ENCODE measurements around the gene MTMR10. TPM values are rescaled to one million over a fixed set of nuclear protein-coding genes. Genes with fewer than 3 reads are reported as not detected.

The MTMR10 gene
- total and polyA plus RNA-seq, 2 donors = 17.2 to 19.8 TPM

GRCh38 chr15:31017311-31017710 is 25.9 kb upstream of the MTMR10 start:
- Histone ChIP-seq H3K4me3 (ENCODE audit: low read length in 2 of 2) (no peak overlapping the region), H3K4me1 (ENCODE audit: control insufficient read depth in 2 of 2, insufficient read depth in 2 of 2, low read length in 2 of 2) (peaks cover 0 to 10% of the 10 kb centered on the region in 2 donors), H3K27ac (ENCODE audit: low read depth in 1 of 2, low read length in 1 of 2) (no peak overlapping the region), H3K9me3 (ENCODE audit: control insufficient read depth in 2 of 2, insufficient read depth in 1 of 2, low read length in 1 of 2) (peaks cover 0 to 3% of the 10 kb centered on the region in 2 donors), H3K27me3 (ENCODE audit: control insufficient read depth in 2 of 2, insufficient read depth in 1 of 2, low read length in 1 of 2) (no peaks in the 10 kb centered on the region), H3K36me3 (ENCODE audit: control insufficient read depth in 2 of 2, insufficient read depth in 2 of 2, low read length in 1 of 2) (no peaks in the 10 kb centered on the region)
- 96% methylated on average over 1 of the region's 1 CpG for WGBS
- DNase-seq (ENCODE audit: low read depth in 6 of 9, low spot score in 9 of 9) = no peak

- H3K27me3 ChIP-seq (ENCODE audit: control insufficient read depth in 2 of 2, insufficient read depth in 1 of 2, low read length in 1 of 2) = no peaks in the 10 kb centered on the region
- peaks cover 0 to 10% of the 10 kb centered on the region in 2 donors for H3K4me1 ChIP-seq (ENCODE audit: control insufficient read depth in 2 of 2, insufficient read depth in 2 of 2, low read length in 2 of 2)
- H3K9me3 ChIP-seq (ENCODE audit: control insufficient read depth in 2 of 2, insufficient read depth in 1 of 2, low read length in 1 of 2) = peaks cover 0 to 7% of the 10 kb centered on the region in 2 donors
- H3K27ac ChIP-seq (ENCODE audit: low read depth in 1 of 2, low read length in 1 of 2) = no peak overlapping the region
- 98% methylated on average over 3 of the region's 3 CpGs for WGBS
- H3K36me3 ChIP-seq (ENCODE audit: control insufficient read depth in 2 of 2, insufficient read depth in 2 of 2, low read length in 1 of 2) = no peaks in the 10 kb centered on the region
- no peak overlapping the region for H3K4me3 ChIP-seq (ENCODE audit: low read length in 2 of 2)
- no peak for DNase-seq (ENCODE audit: low read depth in 6 of 9, low spot score in 9 of 9)
Measured at GRCh38 chr15:31016446-31016915, 25.1 kb upstream of the MTMR10 start.

- H3K36me3 ChIP-seq (ENCODE audit: control insufficient read depth in 2 of 2, insufficient read depth in 2 of 2, low read length in 1 of 2) = no peaks in the 10 kb centered on the region
- 49% methylated on average over 2 of the region's 2 CpGs for WGBS
- H3K9me3 ChIP-seq (ENCODE audit: control insufficient read depth in 2 of 2, insufficient read depth in 1 of 2, low read length in 1 of 2) = peaks cover 0 to 7% of the 10 kb centered on the region in 2 donors
- H3K4me1 ChIP-seq (ENCODE audit: control insufficient read depth in 2 of 2, insufficient read depth in 2 of 2, low read length in 2 of 2) = peaks cover 0 to 10% of the 10 kb centered on the region in 2 donors
- no peak overlapping the region for H3K4me3 ChIP-seq (ENCODE audit: low read length in 2 of 2)
- no peaks in the 10 kb centered on the region for H3K27me3 ChIP-seq (ENCODE audit: control insufficient read depth in 2 of 2, insufficient read depth in 1 of 2, low read length in 1 of 2)
- no peak for DNase-seq (ENCODE audit: low read depth in 6 of 9, low spot score in 9 of 9)
- peak overlapping the region in 1 of 2 donors; percentile 76 for H3K27ac ChIP-seq (ENCODE audit: low read depth in 1 of 2, low read length in 1 of 2)
Measured at GRCh38 chr15:31014608-31014925, 23.1 kb upstream of the MTMR10 start.

GRCh38 chr15:31013863-31014607 is 22.6 kb upstream of the MTMR10 start:
- peak in 6 of 9 donors; percentile 40 to 79 (median 54) for DNase-seq (ENCODE audit: low read depth in 6 of 9, low spot score in 9 of 9)
- H3K4me3 ChIP-seq (ENCODE audit: low read length in 2 of 2) = no peak overlapping the region
- no peaks in the 10 kb centered on the region for H3K27me3 ChIP-seq (ENCODE audit: control insufficient read depth in 2 of 2, insufficient read depth in 1 of 2, low read length in 1 of 2)
- WGBS = 80% methylated on average over 2 of the region's 2 CpGs
- H3K4me1 ChIP-seq (ENCODE audit: control insufficient read depth in 2 of 2, insufficient read depth in 2 of 2, low read length in 2 of 2) = peaks cover 0 to 10% of the 10 kb centered on the region in 2 donors
- H3K27ac ChIP-seq (ENCODE audit: low read depth in 1 of 2, low read length in 1 of 2) = peak overlapping the region; percentile 32 to 76
- no peaks in the 10 kb centered on the region for H3K36me3 ChIP-seq (ENCODE audit: control insufficient read depth in 2 of 2, insufficient read depth in 2 of 2, low read length in 1 of 2)
- H3K9me3 ChIP-seq (ENCODE audit: control insufficient read depth in 2 of 2, insufficient read depth in 1 of 2, low read length in 1 of 2) = peaks cover 0 to 7% of the 10 kb centered on the region in 2 donors

- Histone ChIP-seq H3K27ac (ENCODE audit: low read depth in 1 of 2, low read length in 1 of 2) (no peak overlapping the region), H3K9me3 (ENCODE audit: control insufficient read depth in 2 of 2, insufficient read depth in 1 of 2, low read length in 1 of 2) (peaks cover 0 to 7% of the 10 kb centered on the region in 2 donors), H3K4me3 (ENCODE audit: low read length in 2 of 2) (no peak overlapping the region), H3K36me3 (ENCODE audit: control insufficient read depth in 2 of 2, insufficient read depth in 2 of 2, low read length in 1 of 2) (no peaks in the 10 kb centered on the region), H3K27me3 (ENCODE audit: control insufficient read depth in 2 of 2, insufficient read depth in 1 of 2, low read length in 1 of 2) (no peaks in the 10 kb centered on the region), H3K4me1 (ENCODE audit: control insufficient read depth in 2 of 2, insufficient read depth in 2 of 2, low read length in 2 of 2) (peaks cover 0 to 10% of the 10 kb centered on the region in 2 donors)
- 98% methylated on average over 2 of the region's 2 CpGs for WGBS
- no peak for DNase-seq (ENCODE audit: low read depth in 6 of 9, low spot score in 9 of 9)
Measured at GRCh38 chr15:31012455-31012854, 21.0 kb upstream of the MTMR10 start.

- WGBS = 98% methylated on average over 1 of the region's 1 CpG
- no peaks in the 10 kb centered on the region for H3K36me3 ChIP-seq (ENCODE audit: control insufficient read depth in 2 of 2, insufficient read depth in 2 of 2, low read length in 1 of 2)
- H3K27ac ChIP-seq (ENCODE audit: low read depth in 1 of 2, low read length in 1 of 2) = no peak overlapping the region
- H3K4me3 ChIP-seq (ENCODE audit: low read length in 2 of 2) = no peak overlapping the region
- H3K27me3 ChIP-seq (ENCODE audit: control insufficient read depth in 2 of 2, insufficient read depth in 1 of 2, low read length in 1 of 2) = no peaks in the 10 kb centered on the region
- no peak for DNase-seq (ENCODE audit: low read depth in 6 of 9, low spot score in 9 of 9)
- H3K4me1 ChIP-seq (ENCODE audit: control insufficient read depth in 2 of 2, insufficient read depth in 2 of 2, low read length in 2 of 2) = peaks cover 0 to 10% of the 10 kb centered on the region in 2 donors
- H3K9me3 ChIP-seq (ENCODE audit: control insufficient read depth in 2 of 2, insufficient read depth in 1 of 2, low read length in 1 of 2) = peaks cover 0 to 7% of the 10 kb centered on the region in 2 donors
Measured at GRCh38 chr15:31010036-31010435, 18.6 kb upstream of the MTMR10 start.

GRCh38 chr15:31005660-31006059 is 14.2 kb upstream of the MTMR10 start:
- Histone ChIP-seq H3K36me3 (ENCODE audit: control insufficient read depth in 2 of 2, insufficient read depth in 2 of 2, low read length in 1 of 2) (no peaks in the 10 kb centered on the region), H3K9me3 (ENCODE audit: control insufficient read depth in 2 of 2, insufficient read depth in 1 of 2, low read length in 1 of 2) (no peaks in the 10 kb centered on the region), H3K27me3 (ENCODE audit: control insufficient read depth in 2 of 2, insufficient read depth in 1 of 2, low read length in 1 of 2) (no peaks in the 10 kb centered on the region), H3K4me3 (ENCODE audit: low read length in 2 of 2) (no peak overlapping the region), H3K4me1 (ENCODE audit: control insufficient read depth in 2 of 2, insufficient read depth in 2 of 2, low read length in 2 of 2) (no peaks in the 10 kb centered on the region), H3K27ac (ENCODE audit: low read depth in 1 of 2, low read length in 1 of 2) (no peak overlapping the region)
- no peak for DNase-seq (ENCODE audit: low read depth in 6 of 9, low spot score in 9 of 9)
- 88% methylated on average over 2 of the region's 2 CpGs for WGBS

GRCh38 chr15:31004220-31004733 is 12.8 kb upstream of the MTMR10 start:
- Histone ChIP-seq H3K4me1 (ENCODE audit: control insufficient read depth in 2 of 2, insufficient read depth in 2 of 2, low read length in 2 of 2) (no peaks in the 10 kb centered on the region), H3K4me3 (ENCODE audit: low read length in 2 of 2) (no peak overlapping the region), H3K27me3 (ENCODE audit: control insufficient read depth in 2 of 2, insufficient read depth in 1 of 2, low read length in 1 of 2) (no peaks in the 10 kb centered on the region), H3K36me3 (ENCODE audit: control insufficient read depth in 2 of 2, insufficient read depth in 2 of 2, low read length in 1 of 2) (no peaks in the 10 kb centered on the region), H3K27ac (ENCODE audit: low read depth in 1 of 2, low read length in 1 of 2) (no peak overlapping the region), H3K9me3 (ENCODE audit: control insufficient read depth in 2 of 2, insufficient read depth in 1 of 2, low read length in 1 of 2) (no peaks in the 10 kb centered on the region)
- peak in 1 of 9 donors; percentile 9 for DNase-seq (ENCODE audit: low read depth in 6 of 9, low spot score in 9 of 9)
- WGBS = 8% methylated on average over 5 of the region's 5 CpGs

GRCh38 chr15:31001702-31002101 is 10.3 kb upstream of the MTMR10 start:
- no peaks in the 10 kb centered on the region for H3K9me3 ChIP-seq (ENCODE audit: control insufficient read depth in 2 of 2, insufficient read depth in 1 of 2, low read length in 1 of 2)
- DNase-seq (ENCODE audit: low read depth in 6 of 9, low spot score in 9 of 9) = no peak
- H3K4me3 ChIP-seq (ENCODE audit: low read length in 2 of 2) = no peak overlapping the region
- no peak overlapping the region for H3K27ac ChIP-seq (ENCODE audit: low read depth in 1 of 2, low read length in 1 of 2)
- no peaks in the 10 kb centered on the region for H3K4me1 ChIP-seq (ENCODE audit: control insufficient read depth in 2 of 2, insufficient read depth in 2 of 2, low read length in 2 of 2)
- H3K27me3 ChIP-seq (ENCODE audit: control insufficient read depth in 2 of 2, insufficient read depth in 1 of 2, low read length in 1 of 2) = no peaks in the 10 kb centered on the region
- WGBS = over 99% methylated on average over 3 of the region's 3 CpGs
- H3K36me3 ChIP-seq (ENCODE audit: control insufficient read depth in 2 of 2, insufficient read depth in 2 of 2, low read length in 1 of 2) = no peaks in the 10 kb centered on the region

Data from thymus (tissue), 11 donors.